ENCODE data around the gene CD101. TPM values are rescaled to one million over a fixed set of nuclear protein-coding genes. Genes with fewer than 3 reads are reported as not detected.

The CD101 gene
- polyA plus RNA-seq, 3 donors, result 27.2 to 101 (median 54.7) TPM

DNA sequence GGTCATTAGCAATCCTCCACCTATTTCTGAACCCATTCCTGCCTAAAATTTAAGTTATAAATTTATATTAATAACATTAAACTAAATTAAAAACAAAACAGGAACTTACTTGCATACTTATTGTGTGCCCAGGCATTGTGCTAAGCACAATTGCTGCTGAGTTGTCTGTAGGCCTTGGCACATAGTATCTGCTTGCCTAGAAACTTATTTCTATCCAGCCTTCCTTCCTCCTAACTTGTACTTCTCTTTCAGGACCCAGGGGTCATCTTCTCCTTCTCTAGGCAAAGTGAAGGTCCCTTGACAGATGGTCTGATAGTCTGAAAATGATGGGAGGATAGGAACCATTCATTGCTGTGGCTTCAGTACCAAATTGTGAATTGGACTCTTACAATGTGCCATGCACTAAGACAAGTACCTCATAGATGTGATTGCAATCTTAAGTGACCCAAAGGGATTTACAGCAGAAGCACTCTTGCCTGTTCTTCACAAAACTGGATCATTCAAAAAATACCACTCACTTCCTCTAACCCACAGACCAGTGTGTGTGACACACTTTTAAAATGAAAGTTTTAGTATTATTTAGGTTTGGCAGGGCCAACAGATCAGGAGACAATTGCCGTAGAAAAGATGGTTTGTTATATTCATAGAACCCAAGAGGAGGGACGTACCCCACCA, 10.3 kb upstream of the CD101 start:
- no peaks in the 10 kb centered on the region for H3K36me3 ChIP-seq (replicated peaks in 1 of 2; ENCODE audit: control insufficient read depth in 1 of 2, insufficient read depth in 2 of 2, low read length in 2 of 2)
- peak; percentile 54 to 57 (median 55) for DNase-seq
- 78% methylated on average over 2 of the region's 2 CpGs for WGBS (ENCODE audit: insufficient coverage)
- Mint-ChIP-seq H3K4me3 (peak overlapping the region in 1 of 2 donors; percentile 68), H3K36me3 (peaks cover 0 to 4% of the 10 kb centered on the region in 2 donors), H3K27me3 (ENCODE audit: low read depth in 3 of 3) (peaks cover 0 to 6% (median 1%) of the 10 kb centered on the region in 3 donors), H3K27ac (peak overlapping the region; percentile 92 to 99 (median 97)), H3K9me3 (no peaks in the 10 kb centered on the region), H3K4me1 (peaks cover 92% of the 10 kb centered on the region)
- H3K4me1 ChIP-seq (ENCODE audit: control insufficient read depth in 1 of 2, insufficient read depth in 2 of 2, low read length in 2 of 2), result peaks cover 72 to 74% of the 10 kb centered on the region in 2 donors
- peak overlapping the region; percentile 96 to 97 for H3K27ac ChIP-seq (ENCODE audit: low read depth in 1 of 2, low read length in 2 of 2)
- no peak overlapping the region for H2AFZ ChIP-seq (ENCODE audit: insufficient read depth, low read depth, low read length, poor library complexity, severe bottlenecking)
- intact Hi-C loops (cut with micrococcal nuclease), result loop anchor here in 1 of 2 donors (10.0 kb wide), 1 partner anchor 617 kb away; the partner anchor contains the start of gene ATP1A1
- H3K9ac ChIP-seq (ENCODE audit: insufficient read depth, low read length, poor library complexity, severe bottlenecking), result peak overlapping the region; percentile 65
- no peak for TF ChIP-seq CTCF (IDR thresholded peaks at IDR 0.05)
- H3K4me3 ChIP-seq (replicated peaks in 1 of 3; ENCODE audit: low read depth in 2 of 3, low read length in 3 of 3), result peak overlapping the region in 1 of 3 experiments; percentile 26
- no peaks in the 10 kb centered on the region for H3K79me2 ChIP-seq (ENCODE audit: insufficient read depth, low read length)
- no peaks in the 10 kb centered on the region for H4K20me1 ChIP-seq (ENCODE audit: insufficient read depth, low read length)
- H3K4me2 ChIP-seq (replicated peaks; ENCODE audit: extremely low read depth, low read length, poor library complexity, severe bottlenecking), result peak overlapping the region; percentile 42
- H3K9me3 ChIP-seq (replicated peaks in 1 of 2; ENCODE audit: control insufficient read depth in 1 of 2, insufficient read depth in 1 of 2, low read length in 2 of 2), result no peaks in the 10 kb centered on the region
- H3K27me3 ChIP-seq (ENCODE audit: control insufficient read depth in 2 of 2, insufficient read depth in 2 of 2, low read length in 2 of 2), result no peaks in the 10 kb centered on the region

DNA sequence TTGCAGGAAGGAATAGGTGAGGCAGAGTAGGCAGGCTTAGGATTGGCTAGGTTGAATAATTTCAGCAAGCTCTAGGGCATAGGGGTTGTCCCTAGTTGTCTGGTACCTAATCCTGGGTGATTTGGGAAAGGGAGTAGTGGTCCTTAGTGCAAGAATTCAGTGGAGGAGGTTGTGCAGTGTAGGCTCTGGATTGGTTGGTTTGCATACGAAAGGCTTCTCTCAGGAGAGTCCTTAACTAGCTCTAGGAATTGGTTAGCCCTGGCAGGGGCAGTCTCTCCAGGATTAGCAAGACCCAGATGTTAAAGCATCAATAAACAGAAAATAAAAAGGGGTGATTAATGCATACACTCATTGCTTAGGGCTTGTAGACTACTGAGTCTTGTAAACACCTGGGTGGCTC, 9.6 kb upstream of the CD101 start:
- H3K9me3 ChIP-seq (replicated peaks in 1 of 2; ENCODE audit: control insufficient read depth in 1 of 2, insufficient read depth in 1 of 2, low read length in 2 of 2), result no peaks in the 10 kb centered on the region
- peaks cover 0 to 4% of the 10 kb centered on the region in 2 donors for H3K36me3 Mint-ChIP-seq
- peak overlapping the region; percentile 12 for H3K4me2 ChIP-seq (replicated peaks; ENCODE audit: extremely low read depth, low read length, poor library complexity, severe bottlenecking)
- H3K27me3 ChIP-seq (ENCODE audit: control insufficient read depth in 2 of 2, insufficient read depth in 2 of 2, low read length in 2 of 2), result no peaks in the 10 kb centered on the region
- WGBS (ENCODE audit: insufficient coverage), result 100% methylated on average over 1 of the region's 1 CpG
- no peaks in the 10 kb centered on the region for H3K79me2 ChIP-seq (ENCODE audit: insufficient read depth, low read length)
- H3K27ac Mint-ChIP-seq, result peak overlapping the region; percentile 92 to 99 (median 97)
- H3K27ac ChIP-seq (ENCODE audit: low read depth in 1 of 2, low read length in 2 of 2), result peak overlapping the region; percentile 96 to 97
- no peaks in the 10 kb centered on the region for H3K36me3 ChIP-seq (replicated peaks in 1 of 2; ENCODE audit: control insufficient read depth in 1 of 2, insufficient read depth in 2 of 2, low read length in 2 of 2)
- peaks cover 87% of the 10 kb centered on the region for H3K4me1 Mint-ChIP-seq
- peaks cover 0 to 3% (median 1%) of the 10 kb centered on the region in 3 donors for H3K27me3 Mint-ChIP-seq (ENCODE audit: low read depth in 3 of 3)
- H3K9me3 Mint-ChIP-seq, result no peaks in the 10 kb centered on the region
- intact Hi-C loops (cut with micrococcal nuclease), result loop anchor here in 1 of 2 donors (10.0 kb wide), 1 partner anchor 617 kb away; the partner anchor contains the start of gene ATP1A1
- H3K4me1 ChIP-seq (ENCODE audit: control insufficient read depth in 1 of 2, insufficient read depth in 2 of 2, low read length in 2 of 2), result peaks cover 68 to 74% of the 10 kb centered on the region in 2 donors
- no peak overlapping the region for H3K4me3 ChIP-seq (replicated peaks in 1 of 3; ENCODE audit: low read depth in 2 of 3, low read length in 3 of 3)
- TF ChIP-seq CTCF (IDR thresholded peaks at IDR 0.05), result no peak
- peak overlapping the region in 1 of 2 donors; percentile 64 for H3K4me3 Mint-ChIP-seq
- no peak overlapping the region for H2AFZ ChIP-seq (ENCODE audit: insufficient read depth, low read depth, low read length, poor library complexity, severe bottlenecking)
- H3K9ac ChIP-seq (ENCODE audit: insufficient read depth, low read length, poor library complexity, severe bottlenecking), result peak overlapping the region; percentile 65
- no peak for DNase-seq
- H4K20me1 ChIP-seq (ENCODE audit: insufficient read depth, low read length), result no peaks in the 10 kb centered on the region

All from CD14-positive monocyte (primary cell).